ENCODE measurements around the gene MAPK9. TPM values are rescaled to one million over a fixed set of nuclear protein-coding genes. Genes with fewer than 3 reads are reported as not detected.

The MAPK9 gene
- total RNA-seq, 2 experiments from 2014 or later: 19.9 to 42.1 TPM

DNA sequence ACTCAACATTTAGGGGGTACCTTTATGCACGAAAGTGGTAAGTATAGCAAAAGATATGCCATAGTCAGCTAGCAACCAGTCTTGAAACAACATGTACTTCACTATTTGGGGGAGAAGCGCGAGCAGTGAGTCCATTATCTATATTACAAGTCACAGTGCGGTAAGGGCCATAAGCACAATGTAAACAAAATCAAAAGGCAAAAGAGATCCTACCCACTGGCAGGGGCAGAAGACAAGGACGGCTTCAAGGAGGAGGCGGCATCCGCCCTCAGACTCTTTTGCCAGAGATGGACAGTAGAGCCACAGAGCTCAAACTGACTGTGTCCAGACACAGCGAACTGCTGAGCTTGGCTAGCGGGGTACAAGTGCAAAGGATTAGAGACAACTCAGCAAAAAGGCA, 9.6 kb downstream of the MAPK9 start:
- Histone ChIP-seq H3K27ac (ENCODE audit: low read depth, low read length, poor library complexity, severe bottlenecking) (no peak overlapping the region), H3K4me3 (ENCODE audit: low read depth, low read length, poor library complexity, severe bottlenecking) (no peak overlapping the region), H3K36me3 (ENCODE audit: insufficient read depth, low read length) (peaks cover 90% of the 10 kb centered on the region), H2AFZ (ENCODE audit: low read length) (no peak overlapping the region), H3K79me2 (ENCODE audit: insufficient read depth, low read depth, low read length) (no peaks in the 10 kb centered on the region), H3K9me2 (ENCODE audit: insufficient read depth, low read length) (no peaks in the 10 kb centered on the region), H3K4me2 (ENCODE audit: low read length) (no peak overlapping the region), H3K9me3 (ENCODE audit: low read length) (peaks cover 6% of the 10 kb centered on the region; the same call in 1 of the 2 replicates), H3K4me1 (ENCODE audit: insufficient read depth, low read length, poor library complexity, severe bottlenecking) (no peaks in the 10 kb centered on the region), H4K20me1 (ENCODE audit: insufficient read depth, low read length) (no peaks in the 10 kb centered on the region)
- ChIA-PET POLR2A (no interaction called here), CTCF (ENCODE audit: unreplicated experiment) (no interaction called here)
- intact Hi-C loops (cut with micrococcal nuclease; ENCODE audit: unreplicated experiment): no loop called here
- TF ChIP-seq, protein P1, sequence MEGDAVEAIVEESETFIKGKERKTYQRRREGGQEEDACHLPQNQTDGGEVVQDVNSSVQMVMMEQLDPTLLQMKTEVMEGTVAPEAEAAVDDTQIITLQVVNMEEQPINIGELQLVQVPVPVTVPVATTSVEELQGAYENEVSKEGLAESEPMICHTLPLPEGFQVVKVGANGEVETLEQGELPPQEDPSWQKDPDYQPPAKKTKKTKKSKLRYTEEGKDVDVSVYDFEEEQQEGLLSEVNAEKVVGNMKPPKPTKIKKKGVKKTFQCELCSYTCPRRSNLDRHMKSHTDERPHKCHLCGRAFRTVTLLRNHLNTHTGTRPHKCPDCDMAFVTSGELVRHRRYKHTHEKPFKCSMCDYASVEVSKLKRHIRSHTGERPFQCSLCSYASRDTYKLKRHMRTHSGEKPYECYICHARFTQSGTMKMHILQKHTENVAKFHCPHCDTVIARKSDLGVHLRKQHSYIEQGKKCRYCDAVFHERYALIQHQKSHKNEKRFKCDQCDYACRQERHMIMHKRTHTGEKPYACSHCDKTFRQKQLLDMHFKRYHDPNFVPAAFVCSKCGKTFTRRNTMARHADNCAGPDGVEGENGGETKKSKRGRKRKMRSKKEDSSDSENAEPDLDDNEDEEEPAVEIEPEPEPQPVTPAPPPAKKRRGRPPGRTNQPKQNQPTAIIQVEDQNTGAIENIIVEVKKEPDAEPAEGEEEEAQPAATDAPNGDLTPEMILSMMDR (conservative IDR thresholded peaks at IDR 0.05; ENCODE audit: low read length): no peak
- no peak for DNase-seq (ENCODE audit: low spot score)
- no TSS peak for BruUV-seq (replicated peaks)

DNA sequence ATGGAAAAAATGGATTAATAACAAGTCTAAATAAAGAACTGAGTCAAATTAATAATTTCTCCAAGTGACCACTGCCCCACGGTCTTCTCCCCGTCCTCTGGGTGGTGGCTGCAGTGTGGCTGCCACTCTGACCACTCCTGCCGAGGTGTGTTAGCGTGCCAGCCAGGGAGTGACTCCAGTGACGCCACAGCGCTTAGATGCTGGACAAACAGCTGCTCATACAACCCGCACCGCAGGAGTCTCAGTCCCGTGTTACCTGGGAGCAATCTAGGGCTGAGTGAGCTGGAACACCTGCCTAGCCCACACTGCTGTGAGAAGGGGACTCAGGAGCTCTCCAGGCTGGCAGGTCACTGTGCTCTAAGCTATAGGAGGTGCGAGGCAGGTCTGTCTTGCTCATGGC, 10.2 kb downstream of the MAPK9 start:
- Histone ChIP-seq H3K4me1 (ENCODE audit: insufficient read depth, low read length, poor library complexity, severe bottlenecking) (no peaks in the 10 kb centered on the region), H2AFZ (ENCODE audit: low read length) (no peak overlapping the region), H3K9me2 (ENCODE audit: insufficient read depth, low read length) (no peaks in the 10 kb centered on the region), H3K27ac (ENCODE audit: low read depth, low read length, poor library complexity, severe bottlenecking) (no peak overlapping the region), H3K9me3 (ENCODE audit: low read length) (peaks cover 9% of the 10 kb centered on the region; the same call in 1 of the 2 replicates), H3K4me2 (ENCODE audit: low read length) (no peak overlapping the region), H3K4me3 (ENCODE audit: low read depth, low read length, poor library complexity, severe bottlenecking) (no peak overlapping the region), H3K36me3 (ENCODE audit: insufficient read depth, low read length) (peaks cover 90% of the 10 kb centered on the region), H4K20me1 (ENCODE audit: insufficient read depth, low read length) (no peaks in the 10 kb centered on the region), H3K79me2 (ENCODE audit: insufficient read depth, low read depth, low read length) (no peaks in the 10 kb centered on the region)
- no peak for DNase-seq (ENCODE audit: low spot score)
- ChIA-PET POLR2A (no interaction called here), CTCF (ENCODE audit: unreplicated experiment) (no interaction called here)
- BruUV-seq (replicated peaks): no TSS peak
- TF ChIP-seq, protein P1 (conservative IDR thresholded peaks at IDR 0.05; ENCODE audit: low read length): no peak
- no peak for TF ChIP-seq EZH2phosphoT487 (IDR thresholded peaks at IDR 0.05; ENCODE audit: borderline replicate concordance, low read depth, low read length)
- intact Hi-C loops (cut with micrococcal nuclease; ENCODE audit: unreplicated experiment): no loop called here

DNA sequence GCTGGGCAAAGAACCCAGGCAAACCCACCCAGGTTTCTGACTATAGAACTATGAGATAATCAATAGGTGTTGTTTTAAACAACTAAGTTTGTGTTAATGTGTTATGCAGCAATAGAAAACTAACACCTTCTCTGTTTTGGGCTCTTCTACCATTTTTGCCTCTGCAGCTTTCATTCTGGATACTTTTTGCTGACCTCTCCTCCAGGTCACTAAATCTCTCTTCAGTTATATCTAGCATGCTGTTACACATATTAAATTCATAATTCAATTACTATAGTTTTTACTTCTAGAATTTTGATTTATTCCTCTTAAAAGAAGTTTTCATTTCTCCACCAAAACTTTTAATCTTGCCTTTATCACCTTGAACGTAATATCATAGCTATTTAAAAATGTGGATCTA, 17.2 kb downstream of the MAPK9 start:
- ChIA-PET CTCF (ENCODE audit: unreplicated experiment) (no interaction called here), POLR2A (no interaction called here)
- Histone ChIP-seq H3K4me2 (ENCODE audit: low read length) (no peak overlapping the region), H3K4me1 (ENCODE audit: insufficient read depth, low read length, poor library complexity, severe bottlenecking) (no peaks in the 10 kb centered on the region), H3K9me3 (ENCODE audit: low read length) (peaks cover 21% of the 10 kb centered on the region; the same call in 1 of the 2 replicates), H3K4me3 (ENCODE audit: low read depth, low read length, poor library complexity, severe bottlenecking) (no peak overlapping the region), H3K9me2 (ENCODE audit: insufficient read depth, low read length) (no peaks in the 10 kb centered on the region), H2AFZ (ENCODE audit: low read length) (no peak overlapping the region), H3K36me3 (ENCODE audit: insufficient read depth, low read length) (peaks cover 95% of the 10 kb centered on the region), H3K27ac (ENCODE audit: low read depth, low read length, poor library complexity, severe bottlenecking) (no peak overlapping the region), H4K20me1 (ENCODE audit: insufficient read depth, low read length) (no peaks in the 10 kb centered on the region), H3K79me2 (ENCODE audit: insufficient read depth, low read depth, low read length) (no peaks in the 10 kb centered on the region)
- intact Hi-C loops (cut with micrococcal nuclease; ENCODE audit: unreplicated experiment): no loop called here
- no peak for DNase-seq (ENCODE audit: low spot score)
- TF ChIP-seq, protein P1 (conservative IDR thresholded peaks at IDR 0.05; ENCODE audit: low read length): no peak
- no peak for TF ChIP-seq EZH2phosphoT487 (IDR thresholded peaks at IDR 0.05; ENCODE audit: borderline replicate concordance, low read depth, low read length)
- no TSS peak for BruUV-seq (replicated peaks)

Data from OCI-LY7 (cell line).